Dedifferentiated amniotic fluid mesenchymal stem cell (primary cell): ENCODE data around the gene MTHFD1.

ENCODE experiments used
- DNase-seq: peaks from one replicate; pipeline ENCODE4 v3.0.0-alpha.2; 2016; ENCODE audit errors: extremely low spot score

Gene MTHFD1

DNA sequence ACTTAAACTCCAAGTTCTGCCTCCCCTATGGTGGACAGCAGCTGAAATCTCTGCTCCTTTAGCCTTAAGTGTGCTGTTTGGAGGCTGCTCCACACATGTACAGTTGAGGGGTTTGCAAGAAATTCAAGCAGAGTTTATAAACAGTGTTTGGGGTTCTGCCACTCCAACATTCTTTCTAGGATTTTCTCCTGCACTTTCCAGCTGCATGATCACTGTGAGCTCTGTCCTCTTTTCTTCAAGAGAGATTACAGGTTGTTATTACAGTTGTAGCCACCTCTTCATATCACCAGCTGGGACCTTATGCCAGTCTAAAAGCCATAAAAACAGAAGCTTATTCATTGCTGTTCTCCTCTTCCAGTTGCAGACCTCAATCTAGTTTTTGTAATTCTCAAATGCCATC lies 107.1 kb downstream of the MTHFD1 start:
- no peak for DNase-seq

DNA sequence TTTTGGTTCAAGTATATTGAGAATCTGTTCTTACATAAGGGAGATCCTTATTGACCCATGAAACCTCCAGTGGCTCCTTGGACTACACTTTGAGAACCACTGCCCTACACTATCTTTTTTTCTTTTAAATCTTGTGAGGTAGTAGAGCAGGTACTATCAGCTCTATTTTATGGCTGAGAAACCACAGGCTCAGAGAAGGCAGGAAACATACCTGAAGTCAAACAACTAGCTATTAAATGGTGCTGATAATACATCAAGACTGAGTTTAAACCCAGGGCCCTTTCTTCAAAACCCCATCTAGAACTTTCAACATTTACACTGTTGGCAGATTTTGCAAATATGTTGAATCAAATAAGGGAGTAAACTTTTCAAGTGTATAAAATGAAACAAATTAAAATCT lies 108.6 kb downstream of the MTHFD1 start:
- no peak for DNase-seq

GRCh38 chr14:64500088-64500487 lies 111.9 kb downstream of the MTHFD1 start:
- DNase-seq = no peak

GRCh38 chr14:64501411-64502171 lies 113.4 kb downstream of the MTHFD1 start:
- DNase-seq = no peak

GRCh38 chr14:64502456-64502855 lies 114.3 kb downstream of the MTHFD1 start:
- DNase-seq = no peak

- DNase-seq = no peak
Observed at GRCh38 chr14:64502887-64503433, 114.8 kb downstream of the MTHFD1 start.

- peak; percentile 88 for DNase-seq
Observed at GRCh38 chr14:64503434-64504309, 115.5 kb downstream of the MTHFD1 start, which contains the start of gene ZBTB25. ZBTB25 (minus strand) TSS chr14:64503838; CDS start chr14:64490533, 13,305 bp downstream.

- DNase-seq = peak; percentile 67
Observed at GRCh38 chr14:64504310-64504896, 116.2 kb downstream of the MTHFD1 start, which contains the start of gene ZBTB1. ZBTB1 (plus strand) TSS chr14:64504770; CDS start chr14:64521505, 16,735 bp downstream.

- DNase-seq = peak; percentile 84
Observed at GRCh38 chr14:64504897-64505794, 117.0 kb downstream of the MTHFD1 start.

GRCh38 chr14:64506721-64507120 lies 118.6 kb downstream of the MTHFD1 start:
- DNase-seq = no peak

DNA sequence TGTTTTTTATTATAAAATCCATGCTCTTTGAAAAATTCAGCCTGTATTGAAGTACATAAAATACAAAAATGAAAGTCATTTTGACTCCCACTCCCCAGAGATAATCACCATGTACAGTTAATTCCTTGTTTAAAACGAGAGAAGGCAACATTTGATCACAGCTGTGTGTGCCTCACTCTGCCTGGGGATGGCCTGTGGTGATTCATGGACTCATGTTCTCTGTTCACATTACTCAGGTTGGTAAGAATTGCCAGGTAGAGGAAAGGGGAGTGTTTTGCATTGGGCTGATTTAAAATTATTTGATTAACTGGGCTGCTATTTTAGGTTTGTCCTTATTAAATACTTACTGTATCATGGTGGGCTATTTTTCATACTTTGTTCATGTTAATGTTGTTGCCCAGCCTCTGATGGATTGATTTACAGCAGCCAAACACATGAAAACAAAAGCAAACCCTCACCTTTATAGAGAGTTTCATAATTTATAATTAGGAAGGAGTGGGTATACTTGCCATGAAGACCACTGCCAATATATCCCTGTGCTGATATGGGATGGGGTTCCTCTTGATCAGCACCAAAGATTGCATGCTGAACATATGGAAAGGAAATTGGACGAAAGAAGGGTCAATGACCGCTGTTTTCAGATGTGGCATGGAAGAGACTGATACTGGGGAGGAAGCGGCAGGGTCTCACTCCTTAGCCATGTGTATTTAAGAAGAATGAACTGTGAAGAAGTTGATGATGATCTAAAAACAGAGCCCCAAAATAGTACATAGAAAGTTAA lies 119.4 kb downstream of the MTHFD1 start:
- DNase-seq = no peak

- DNase-seq = no peak
Observed at GRCh38 chr14:64508215-64508776, 120.1 kb downstream of the MTHFD1 start.

DNA sequence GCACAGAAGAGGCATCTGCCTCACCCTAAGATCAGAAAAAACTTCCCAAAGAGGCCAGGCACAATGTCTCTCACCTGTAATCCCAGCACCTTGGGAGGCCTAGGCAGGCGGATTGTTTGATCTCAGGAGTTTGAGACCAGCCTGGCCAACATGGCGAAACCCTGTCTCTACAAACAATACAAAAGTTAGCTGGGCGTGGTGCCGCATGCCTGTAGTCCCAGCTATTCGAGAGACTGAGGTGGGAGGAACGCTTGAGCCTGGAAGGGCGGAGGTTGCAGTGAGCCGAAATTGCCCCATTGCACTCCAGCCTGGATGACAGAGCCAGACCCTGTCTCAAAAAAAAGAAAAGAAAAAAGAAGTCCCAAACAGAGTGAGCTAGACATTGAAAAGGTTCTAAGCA lies 120.9 kb downstream of the MTHFD1 start:
- no peak for DNase-seq
